ENCODE measurements around the gene MRGPRX3.
A peak's percentile ranks its signal among the peaks of the same experiment; 100 is the strongest.
"Not testable (repeated sequence)": the region's sequence is repeated elsewhere in the genome, so short reads cannot be mapped to it uniquely, and the experiment has no call there.

MRGPRX3 gene

DNA sequence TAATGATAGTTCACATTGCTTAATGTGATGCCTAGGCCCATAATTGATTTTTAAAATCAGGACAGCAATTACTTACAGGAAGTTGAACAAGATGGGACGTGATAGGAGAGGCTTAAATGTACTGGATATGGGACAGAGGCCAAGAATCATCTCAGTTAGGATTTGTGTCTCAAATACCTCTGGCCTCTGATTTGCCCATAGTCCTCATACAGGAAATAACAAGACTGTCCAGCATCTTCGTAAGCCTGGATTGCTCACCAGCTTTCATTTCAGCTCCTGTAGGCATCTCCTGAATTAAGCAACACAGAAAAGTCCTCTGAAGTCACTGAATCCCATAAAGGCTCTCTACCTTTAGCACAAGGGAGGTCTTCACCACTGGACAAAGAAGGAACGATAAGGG, at the start of gene MRGPRX3:
MRGPRX3 (plus strand) TSS at position 231 of the 400 bp plus-strand sequence. CDS start 4,632 bp downstream, outside the sequence.
- no peak for DNase-seq (ENCODE audit: low read depth in 2 of 2)

DNA sequence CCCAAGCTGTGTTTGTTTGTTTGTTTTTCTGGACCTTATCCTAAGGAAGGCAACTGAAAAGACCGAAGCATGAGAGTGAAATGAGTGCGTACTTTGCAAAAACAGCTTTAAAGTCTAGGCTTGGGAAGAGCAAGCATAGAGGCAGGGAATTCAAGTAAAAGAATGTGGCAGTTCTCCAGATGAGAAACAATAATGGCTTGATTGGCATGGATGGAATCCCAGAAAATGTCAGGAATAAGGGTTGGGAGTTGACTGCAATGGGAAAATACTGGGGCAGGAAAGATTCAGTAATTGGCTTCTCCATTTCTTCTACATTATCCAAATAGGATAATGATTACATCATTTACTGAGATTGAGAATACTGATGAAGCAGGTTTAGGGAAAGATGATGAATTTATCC, 44.0 kb upstream of the MRGPRX3 start:
- no peak for DNase-seq (ENCODE audit: low read depth in 2 of 2)

DNA sequence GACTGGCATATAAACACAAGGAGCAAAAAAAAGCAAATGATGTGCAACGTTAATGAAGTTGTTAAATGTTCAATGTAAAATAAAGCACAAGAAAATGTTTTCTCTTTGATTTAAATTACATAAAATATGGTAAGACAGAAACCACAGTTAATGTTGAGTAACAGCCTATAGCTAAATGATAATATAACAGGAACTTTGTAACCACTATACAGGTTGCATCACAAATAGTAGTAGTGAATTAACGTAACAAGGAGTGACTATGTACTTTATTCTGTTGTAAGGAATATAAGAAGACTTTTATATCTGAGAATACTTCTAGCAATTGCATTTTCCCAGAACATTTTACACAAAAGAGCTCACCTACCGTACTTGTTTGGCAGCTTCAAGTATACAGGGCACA, 43.4 kb upstream of the MRGPRX3 start:
- no peak for DNase-seq (ENCODE audit: low read depth in 2 of 2)

DNA sequence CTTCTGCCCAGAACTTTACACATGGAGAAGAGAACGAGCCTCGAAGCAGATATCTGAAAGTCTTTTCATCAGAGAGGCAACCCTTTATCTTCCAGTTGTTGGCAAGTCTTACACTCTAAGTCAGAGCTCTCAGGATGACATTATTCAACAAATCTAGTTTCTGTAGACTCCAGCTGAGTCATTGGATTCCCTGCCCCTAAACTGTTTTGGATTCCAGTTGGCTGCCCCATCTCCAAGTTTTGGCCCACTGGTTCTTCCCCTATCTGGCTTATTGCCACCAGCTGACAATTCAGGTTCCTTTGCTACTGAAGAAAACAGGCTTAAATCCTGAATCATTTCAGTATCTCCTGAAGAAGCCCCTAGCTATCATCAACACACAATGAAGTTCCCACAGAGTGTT, 40.6 kb upstream of the MRGPRX3 start:
- DNase-seq (ENCODE audit: low read depth in 2 of 2) = no peak

DNA sequence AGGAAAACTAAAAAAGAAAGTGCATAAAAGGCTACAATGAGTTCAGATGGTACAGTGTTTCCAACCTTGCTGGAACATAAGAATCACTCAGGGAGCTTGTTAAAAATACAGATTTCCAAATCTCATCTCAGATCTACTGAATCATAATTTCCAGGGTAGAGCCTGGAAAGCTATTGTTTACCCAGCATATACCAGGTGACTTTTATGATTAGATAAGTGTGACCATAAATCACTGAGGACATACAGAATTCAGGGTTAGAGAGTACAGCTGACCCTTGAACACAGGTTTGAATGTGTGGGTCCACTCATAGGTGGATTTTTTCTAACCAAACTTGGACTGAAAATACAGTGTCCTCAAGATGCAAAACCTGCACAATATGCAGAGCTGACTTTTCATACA, 38.4 kb upstream of the MRGPRX3 start:
- no peak for DNase-seq (ENCODE audit: low read depth in 2 of 2)

DNA sequence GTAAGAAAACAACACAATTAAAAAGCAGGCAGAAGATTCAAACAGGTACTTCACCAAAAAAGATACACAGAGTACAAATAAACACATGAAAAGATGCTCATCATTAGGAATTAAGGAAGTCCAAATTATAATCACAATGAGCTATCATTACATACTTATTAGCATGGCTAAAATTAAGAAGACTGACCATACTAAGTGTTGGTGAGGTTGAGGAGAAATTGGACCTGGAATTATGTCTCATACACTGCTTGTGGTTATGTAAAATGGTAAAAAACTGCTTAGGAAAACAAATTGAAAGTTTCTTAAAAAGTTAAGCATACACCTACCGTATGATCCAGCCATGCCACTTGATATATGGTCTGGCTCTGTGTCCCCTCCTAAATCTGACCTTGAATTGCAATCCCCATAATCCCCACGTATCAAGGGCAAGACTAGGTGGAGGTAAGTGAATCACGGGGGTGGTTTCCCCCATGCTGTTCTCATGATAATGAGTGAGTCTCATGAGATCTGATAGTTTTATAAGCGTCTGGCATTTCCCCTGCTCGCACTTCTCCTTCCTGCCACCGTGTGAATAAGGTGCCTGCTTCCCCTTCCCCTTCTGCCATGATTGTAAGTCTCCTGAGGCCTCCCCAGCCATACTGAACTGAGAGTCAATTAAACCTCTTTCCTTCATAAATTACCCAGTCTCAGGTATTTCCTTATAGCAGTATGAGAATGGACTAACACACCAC, 31.3 kb upstream of the MRGPRX3 start:
- DNase-seq (ENCODE audit: low read depth in 2 of 2) = no peak

DNA sequence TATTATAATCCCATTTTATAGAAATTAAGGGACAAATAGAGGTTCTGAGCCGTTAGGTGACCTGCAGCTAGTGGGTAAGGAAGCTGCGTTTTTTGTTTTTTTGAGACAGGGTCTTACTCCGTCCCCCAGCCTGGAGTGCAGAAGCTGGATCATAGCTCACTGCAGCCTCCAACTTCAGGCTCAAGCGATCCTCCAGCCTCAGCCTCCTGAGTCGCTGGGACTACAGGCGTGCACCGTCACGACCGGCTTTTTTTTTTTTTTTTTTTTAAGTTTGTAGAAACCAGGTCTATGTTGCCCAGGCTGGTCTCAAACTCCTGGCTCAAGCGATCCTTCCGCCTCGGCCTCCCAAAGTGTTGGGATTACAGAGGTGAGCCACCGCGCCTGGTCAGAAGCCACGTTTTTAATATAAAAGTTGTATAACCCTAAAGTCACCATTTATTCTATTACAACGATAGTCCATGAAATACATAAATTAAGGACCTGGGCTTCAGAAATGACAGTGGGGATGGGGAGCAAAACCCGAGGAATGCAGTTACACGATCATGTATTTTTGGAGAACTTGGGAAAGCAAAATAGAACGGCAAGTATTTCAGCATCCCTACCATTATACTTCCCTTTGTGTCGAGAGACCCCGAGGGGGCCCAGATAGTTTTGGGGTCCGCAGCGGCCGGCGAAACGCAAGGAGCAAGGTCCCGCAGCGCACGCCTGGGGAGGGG, 27.1 kb upstream of the MRGPRX3 start:
- DNase-seq (ENCODE audit: low read depth in 2 of 2) = no peak

DNA sequence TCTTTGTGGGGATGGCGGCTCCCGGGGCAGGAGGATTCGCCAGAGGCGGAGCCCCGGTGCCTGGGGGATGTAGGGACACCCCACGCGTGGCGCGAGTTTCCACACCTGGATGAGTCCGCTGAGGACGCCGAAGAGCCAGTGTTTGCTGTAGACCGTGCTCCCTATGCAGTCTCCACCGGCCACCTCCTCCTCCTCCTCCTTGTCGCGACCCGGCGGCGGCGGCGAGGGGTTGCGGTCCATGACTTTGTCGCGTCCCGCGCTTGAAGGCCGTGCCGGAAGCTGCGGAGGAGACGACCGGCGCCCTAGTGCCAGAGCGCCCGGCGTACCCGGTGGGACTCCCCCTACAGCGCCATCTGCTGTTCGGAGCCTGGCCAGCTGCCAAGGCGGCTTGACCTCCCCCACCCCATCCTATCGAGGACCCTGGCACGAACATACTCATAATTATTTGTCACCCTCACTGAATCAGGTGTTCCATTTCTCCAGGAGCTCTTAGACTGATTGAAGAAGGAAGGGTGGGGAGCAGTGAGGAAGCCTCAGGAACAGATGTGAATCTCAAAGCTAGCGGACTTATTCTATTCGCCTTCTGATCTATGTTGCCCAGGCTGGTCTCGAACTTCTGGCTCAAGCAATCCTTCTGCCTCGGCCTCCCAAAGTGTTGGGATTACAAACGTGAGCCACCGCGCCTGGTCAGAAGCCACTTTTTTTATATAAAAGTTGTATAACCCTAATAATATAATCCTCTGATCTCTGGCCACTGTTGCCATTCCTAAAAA, 26.4 kb upstream of the MRGPRX3 start, which contains the start of gene SAAL1:
SAAL1 (minus strand) TSS at position 281 of the 773 bp plus-strand sequence; CDS start at position 240, 41 bp downstream.
- DNase-seq (ENCODE audit: low read depth in 2 of 2) = peak; percentile 68 to 85

DNA sequence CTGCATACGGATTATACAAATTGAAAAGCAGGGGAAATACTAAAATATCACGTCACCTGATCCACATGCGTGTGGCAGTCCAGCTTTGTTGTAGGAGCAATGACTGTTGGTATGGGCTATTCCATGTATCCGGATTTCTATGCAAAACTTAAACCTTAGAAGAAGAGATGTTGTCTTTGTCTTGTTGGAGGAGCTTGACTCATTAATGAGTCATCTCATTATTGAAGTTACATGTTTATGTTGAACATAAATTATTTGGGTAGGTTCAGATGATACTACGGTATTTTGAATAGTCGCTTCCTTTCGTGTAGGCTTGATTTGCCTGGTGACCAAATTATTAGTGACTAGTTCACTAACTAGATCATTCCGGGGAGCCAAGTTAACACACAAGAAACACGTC, 25.7 kb upstream of the MRGPRX3 start:
- no peak for DNase-seq (ENCODE audit: low read depth in 2 of 2)

DNA sequence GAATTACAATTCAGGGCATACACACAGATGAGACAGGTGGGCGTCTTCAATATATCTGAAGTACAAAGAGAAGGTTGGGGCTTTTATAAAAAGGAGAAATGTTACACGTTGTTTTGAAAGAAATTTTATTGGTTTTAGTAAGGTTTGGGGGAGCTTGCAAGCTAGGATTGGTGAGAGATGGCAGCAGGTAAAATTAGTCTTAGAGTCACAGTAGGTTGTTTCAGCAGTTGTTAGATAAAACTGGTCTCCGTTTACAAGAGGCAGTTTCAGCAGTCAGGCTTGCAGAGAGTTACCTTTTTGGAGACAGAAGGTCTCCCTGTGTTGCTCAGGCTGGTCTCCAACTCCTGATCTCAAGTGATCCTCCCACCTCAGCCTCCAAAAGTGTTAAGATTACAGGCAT, 24.1 kb upstream of the MRGPRX3 start:
- DNase-seq (ENCODE audit: low read depth in 2 of 2) = no peak

DNA sequence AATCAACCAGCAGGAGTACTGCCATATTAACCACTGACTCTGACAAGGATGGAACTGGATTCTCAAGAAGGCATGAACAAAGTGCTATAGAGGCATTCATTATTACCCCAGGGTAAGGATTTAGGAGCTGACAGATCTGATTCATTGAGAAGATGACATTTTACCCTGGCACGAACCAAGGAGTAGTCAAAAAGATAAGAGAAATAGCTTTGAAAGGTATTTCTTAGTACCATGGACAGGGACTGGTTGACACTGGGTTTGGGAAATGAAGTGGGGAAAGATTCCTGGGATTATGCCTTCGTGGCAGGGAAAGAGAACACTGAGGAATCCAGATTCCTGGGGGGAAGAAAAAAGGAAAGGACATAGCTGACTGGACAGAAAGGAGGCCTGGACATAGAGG, 21.4 kb upstream of the MRGPRX3 start:
- no peak for DNase-seq (ENCODE audit: low read depth in 2 of 2)

DNA sequence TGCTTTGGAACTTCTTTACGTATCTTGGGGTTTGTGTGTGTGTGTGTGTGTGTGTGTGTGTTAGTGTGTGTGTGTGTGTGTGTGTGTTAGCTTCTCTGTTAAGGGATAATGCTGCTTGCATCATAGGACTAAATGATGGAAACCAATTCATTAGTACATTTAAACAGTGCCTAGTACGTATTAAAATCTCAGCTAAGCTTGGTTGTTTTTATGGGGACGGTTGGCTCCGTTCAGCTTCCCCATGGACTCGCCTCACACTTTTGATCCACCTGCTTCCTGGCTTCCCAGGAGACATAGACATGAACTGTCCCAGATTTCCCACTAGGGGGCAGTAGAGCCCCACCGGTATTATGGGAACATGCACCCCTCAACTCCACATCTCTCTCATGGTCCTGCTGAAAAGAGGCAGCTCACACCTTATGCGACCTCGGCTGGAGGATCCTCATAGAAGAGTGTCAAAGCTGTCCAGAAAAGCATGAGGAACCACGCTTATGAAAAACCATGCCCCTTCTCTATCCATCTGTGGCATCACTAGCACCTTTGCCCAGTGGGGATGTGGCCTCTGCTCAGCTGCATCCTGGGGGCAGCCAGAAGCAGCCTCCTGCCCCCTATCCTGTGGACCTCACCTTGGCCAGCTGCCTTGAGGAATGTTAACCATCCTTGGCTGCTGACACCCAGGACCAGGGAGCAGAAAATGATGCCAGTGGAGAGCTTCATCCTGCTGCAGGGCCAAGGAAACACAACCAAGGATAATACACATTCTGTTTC, 16.8 kb upstream of the MRGPRX3 start:
- peak; percentile 24 to 46 for DNase-seq (ENCODE audit: low read depth in 2 of 2)

DNA sequence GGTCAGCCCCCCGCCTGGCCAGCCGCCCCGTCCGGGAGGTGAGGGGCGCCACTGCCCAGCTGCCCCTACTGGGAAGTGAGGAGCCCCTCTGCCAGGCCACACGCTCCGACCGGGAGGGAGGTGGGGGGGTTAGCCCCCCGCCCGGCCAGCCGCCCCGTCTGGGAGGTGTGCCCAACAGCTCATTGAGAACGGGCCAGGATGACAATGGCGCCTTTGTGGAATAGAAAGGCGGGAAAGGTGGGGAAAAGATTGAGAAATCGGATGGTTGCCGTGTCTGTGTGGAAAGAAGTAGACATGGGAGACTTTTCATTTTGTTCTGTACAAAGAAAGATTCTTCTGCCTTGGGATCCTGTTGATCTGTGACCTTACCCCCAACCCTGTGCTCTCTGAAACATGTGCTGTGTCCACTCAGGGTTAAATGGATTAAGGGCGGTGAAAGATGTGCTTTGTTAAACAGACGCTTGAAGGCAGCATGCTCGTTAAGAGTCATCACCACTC, 11.0 kb upstream of the MRGPRX3 start:
- DNase-seq (ENCODE audit: low read depth in 2 of 2) = not testable (repeated sequence)

DNA sequence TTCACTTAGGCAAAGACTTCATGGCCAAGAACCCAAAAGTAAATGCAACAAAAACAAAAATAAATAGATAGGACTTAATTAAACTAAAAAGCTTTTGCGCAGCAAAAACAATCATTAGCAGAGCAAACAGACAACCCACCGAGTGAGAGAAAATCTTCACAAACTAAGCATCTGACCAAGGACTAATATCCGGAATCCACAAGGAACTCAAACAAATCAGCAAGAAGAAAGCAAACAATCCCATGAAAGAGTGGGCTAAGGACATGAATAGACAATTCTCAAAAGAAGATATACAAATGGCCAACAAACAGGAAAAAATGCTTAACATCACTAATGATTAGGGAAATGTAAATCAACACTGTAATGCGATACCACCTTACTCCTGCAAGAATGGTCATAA, 1.3 kb upstream of the MRGPRX3 start:
- not testable (repeated sequence) for DNase-seq (ENCODE audit: low read depth in 2 of 2)

DNA sequence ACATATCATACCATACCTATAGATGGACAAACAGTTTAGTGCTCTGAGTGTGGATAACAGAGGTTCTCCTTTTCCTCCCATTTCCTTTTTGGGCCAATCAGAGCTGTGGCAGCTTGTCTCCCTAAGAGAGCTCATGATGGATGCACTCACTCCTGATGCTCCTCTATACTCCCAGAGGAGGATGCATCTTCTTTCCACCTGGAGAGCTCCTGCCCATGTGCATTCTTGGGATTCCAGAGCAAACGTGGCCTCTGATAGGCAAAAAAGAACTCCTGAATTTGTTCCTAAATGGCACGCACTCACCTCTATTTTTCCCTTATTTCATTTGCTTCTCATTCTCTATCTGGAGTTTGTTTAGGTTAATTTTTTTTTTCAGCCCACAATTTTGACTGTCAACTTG, 2.9 kb downstream of the MRGPRX3 start:
- DNase-seq (ENCODE audit: low read depth in 2 of 2) = no peak

DNA sequence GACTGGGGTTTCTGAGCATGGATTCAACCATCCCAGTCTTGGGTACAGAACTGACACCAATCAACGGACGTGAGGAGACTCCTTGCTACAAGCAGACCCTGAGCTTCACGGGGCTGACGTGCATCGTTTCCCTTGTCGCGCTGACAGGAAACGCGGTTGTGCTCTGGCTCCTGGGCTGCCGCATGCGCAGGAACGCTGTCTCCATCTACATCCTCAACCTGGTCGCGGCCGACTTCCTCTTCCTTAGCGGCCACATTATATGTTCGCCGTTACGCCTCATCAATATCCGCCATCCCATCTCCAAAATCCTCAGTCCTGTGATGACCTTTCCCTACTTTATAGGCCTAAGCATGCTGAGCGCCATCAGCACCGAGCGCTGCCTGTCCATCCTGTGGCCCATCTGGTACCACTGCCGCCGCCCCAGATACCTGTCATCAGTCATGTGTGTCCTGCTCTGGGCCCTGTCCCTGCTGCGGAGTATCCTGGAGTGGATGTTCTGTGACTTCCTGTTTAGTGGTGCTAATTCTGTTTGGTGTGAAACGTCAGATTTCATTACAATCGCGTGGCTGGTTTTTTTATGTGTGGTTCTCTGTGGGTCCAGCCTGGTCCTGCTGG, 4.9 kb downstream of the MRGPRX3 start:
- DNase-seq (ENCODE audit: low read depth in 2 of 2) = no peak

DNA sequence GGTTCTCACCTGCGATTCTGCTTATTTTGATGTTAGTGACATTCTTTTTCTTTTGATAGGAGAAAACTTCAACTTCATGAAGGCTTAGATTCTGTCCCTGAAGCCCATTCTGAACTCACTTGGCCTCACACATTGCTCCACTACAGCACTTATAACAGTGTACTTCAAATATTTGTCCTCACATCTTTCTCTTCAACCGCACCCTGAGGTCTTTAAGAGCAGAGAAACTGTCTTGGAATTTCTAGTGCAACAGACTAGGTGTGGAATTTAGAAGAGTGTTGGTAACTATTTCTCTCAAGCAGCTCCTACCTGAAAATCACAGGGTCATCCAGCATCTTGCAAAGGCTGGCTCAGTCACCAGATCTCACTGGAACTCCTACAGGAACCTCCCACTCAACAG, 7.8 kb downstream of the MRGPRX3 start:
- no peak for DNase-seq (ENCODE audit: low read depth in 2 of 2)

DNA sequence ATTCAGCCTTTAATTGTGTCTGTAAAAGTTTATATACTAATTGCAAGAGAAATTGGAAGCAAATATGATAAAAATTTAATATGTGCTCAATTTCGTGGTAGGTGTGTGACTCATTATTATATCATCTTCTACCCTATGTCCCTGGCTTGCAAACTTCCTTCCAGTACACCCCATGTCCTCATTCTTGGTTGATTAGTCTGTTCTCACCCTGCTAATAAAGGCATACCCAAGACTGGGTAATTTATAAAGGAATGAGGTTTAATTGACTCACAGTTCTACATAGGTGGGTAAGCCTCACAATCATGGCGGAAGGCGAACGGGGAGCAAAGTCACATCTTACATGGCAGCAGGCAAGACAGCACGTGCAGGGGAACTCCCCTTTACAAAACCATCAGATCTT, 11.9 kb downstream of the MRGPRX3 start:
- DNase-seq (ENCODE audit: low read depth in 2 of 2) = no peak

DNA sequence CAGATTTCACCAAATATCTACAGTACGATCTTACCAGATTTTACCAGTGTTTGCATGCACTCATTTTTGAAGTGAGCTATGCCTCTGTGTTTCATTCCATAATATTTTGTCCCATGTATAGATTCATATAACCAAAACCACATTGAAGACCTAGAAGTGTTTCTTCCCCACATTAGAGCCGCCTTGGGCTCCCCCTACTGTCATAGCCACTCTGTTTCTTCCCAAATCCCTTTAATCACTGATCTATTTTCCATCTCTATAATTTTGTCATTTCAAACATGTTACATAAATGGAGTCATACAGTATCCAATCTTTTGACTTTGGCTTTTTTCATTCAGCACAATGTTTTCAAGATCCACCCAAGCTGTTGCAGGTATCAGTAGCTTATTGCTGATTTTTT, 12.7 kb downstream of the MRGPRX3 start:
- DNase-seq (ENCODE audit: low read depth in 2 of 2) = no peak

DNA sequence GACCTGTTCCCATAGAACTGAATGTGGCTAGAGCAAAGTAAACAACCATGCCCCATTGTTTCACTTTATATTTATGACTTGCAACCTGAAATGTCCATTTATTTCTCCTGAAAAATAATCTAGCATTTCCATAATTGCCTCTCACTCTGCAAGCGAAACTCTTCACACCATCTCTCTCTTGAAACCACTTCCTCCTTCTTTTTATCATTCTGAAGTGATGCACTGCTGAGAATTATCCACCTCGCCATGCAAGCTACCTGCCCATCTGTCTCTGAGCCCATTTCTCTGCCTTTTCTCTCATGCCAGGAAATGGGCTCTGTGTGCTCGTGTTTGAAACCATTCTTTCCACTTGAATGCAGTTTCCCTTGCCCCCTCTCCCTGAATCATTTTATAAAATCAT, 13.5 kb downstream of the MRGPRX3 start:
- no peak for DNase-seq (ENCODE audit: low read depth in 2 of 2)

DNA sequence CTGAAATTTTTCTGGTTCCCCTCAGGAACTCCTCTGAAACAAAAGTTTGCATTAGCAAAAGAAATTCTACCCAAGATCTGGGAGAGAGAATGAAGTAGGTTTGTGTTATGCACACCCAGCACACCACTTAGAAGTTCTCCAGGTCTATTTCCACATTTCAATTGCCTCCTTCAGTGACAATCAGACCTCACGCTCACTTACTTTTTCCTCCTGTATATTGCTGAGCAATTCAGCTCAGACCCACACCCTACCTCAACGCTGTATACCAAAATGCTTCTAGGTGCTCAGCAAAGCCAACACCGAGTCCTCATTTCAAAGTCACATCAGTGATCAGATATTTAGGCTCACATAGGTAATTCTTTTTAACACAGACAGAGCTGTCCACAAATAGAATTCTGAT, 19.2 kb downstream of the MRGPRX3 start:
- no peak for DNase-seq (ENCODE audit: low read depth in 2 of 2)
